ENCODE measurements around the gene PHACTR2.
"Not testable (repeated sequence)": the region's sequence is repeated elsewhere in the genome, so short reads cannot be mapped to it uniquely, and the experiment has no call there.

The PHACTR2 gene

DNA sequence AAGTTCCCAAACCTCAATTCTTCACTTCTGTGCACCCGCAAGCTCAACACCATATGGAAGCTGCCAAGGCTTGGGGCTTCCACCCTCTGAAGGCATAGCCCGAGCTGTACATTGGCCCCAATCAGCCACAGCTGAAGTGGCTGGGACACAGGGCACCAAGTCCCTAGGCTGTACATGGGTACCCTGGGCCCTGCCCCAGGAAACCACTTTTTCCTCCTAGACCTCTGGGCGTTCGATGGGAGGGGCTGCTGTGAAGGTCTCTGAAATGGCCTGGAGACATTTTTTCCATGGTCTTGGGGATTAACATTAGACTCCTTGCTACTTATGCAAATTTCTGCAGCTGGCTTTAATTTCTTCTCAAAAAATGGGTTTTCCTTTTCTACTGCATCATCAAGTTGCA, 195.8 kb downstream of the PHACTR2 start:
- intact Hi-C loops (cut with DNase I), result not testable (repeated sequence)

GRCh38 chr6:143874503-143874902, 196.7 kb downstream of the PHACTR2 start:
- intact Hi-C loops (cut with DNase I); DNase-seq: not testable (repeated sequence)

More for the DNA sequence above, 195.8 kb downstream of the PHACTR2 start:
- not testable (repeated sequence) for DNase-seq

DNA sequence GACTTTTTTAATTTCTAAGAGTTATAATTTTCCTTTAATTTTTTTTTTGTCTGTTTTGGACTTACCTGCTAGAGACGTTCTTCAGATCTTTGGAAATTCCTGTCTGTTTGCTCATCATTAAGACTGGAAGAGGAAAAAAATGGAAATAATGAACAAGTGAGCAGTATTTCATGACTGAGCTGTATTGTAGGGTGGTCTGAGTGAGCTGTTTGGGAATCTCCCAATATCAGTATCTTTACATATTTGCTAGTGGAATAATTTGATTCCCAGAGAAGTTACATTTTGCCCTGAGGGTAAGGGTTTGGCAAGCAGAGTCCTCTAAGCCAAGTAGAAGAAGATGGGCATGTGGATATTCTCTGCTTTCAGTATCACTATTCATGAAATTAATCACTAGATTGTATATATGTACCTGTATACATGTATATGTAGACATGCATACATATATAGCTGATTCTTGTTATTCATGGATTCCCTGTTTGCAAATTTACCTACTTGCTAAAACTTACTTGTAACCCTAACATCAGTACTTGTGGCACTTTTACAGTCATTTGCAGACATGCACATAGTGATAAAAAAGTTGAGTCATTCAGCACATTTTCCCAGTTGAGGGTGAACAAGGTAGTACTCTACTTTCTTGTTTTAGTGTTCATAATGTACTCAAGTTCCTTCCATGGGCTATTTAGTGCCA, 200.0 kb downstream of the PHACTR2 start:
- DNase-seq, result no peak
- intact Hi-C loops (cut with DNase I), result no loop called here

- DNase-seq, result no peak
- intact Hi-C loops (cut with DNase I), result no loop called here
Observed at GRCh38 chr6:143878272-143878760, 200.6 kb downstream of the PHACTR2 start.

DNA sequence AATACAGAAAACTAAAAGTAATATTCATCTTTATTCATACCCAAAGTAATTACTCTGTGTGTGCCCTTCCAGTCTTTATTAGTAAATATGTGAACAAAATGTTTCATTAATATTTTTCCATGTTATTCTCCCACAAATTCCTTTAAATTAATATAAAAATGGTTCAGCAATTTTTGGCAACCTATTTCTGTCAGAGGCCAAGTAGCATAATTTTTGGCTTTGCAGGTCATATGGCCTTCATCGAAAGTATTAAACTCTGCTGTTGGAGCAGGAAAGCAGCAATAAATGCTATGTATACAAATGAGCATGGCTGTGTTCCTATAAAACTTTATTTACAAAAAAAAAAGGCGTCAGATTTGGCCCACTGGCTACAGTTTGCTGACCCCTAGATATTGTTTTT, 202.6 kb downstream of the PHACTR2 start:
- intact Hi-C loops (cut with DNase I), result no loop called here

More for the DNA sequence above, 202.6 kb downstream of the PHACTR2 start:
- no peak for DNase-seq
